ENCODE data around the gene RRN3. TPM values are rescaled to one million over a fixed set of nuclear protein-coding genes. Genes with fewer than 3 reads are reported as not detected.
"Not testable (repeated sequence)": the region's sequence is repeated elsewhere in the genome, so short reads cannot be mapped to it uniquely, and the experiment has no call there.

The RRN3 gene
- total and polyA plus RNA-seq, 8 donors: 7.0 to 60.2 (median 14.2) TPM

DNA sequence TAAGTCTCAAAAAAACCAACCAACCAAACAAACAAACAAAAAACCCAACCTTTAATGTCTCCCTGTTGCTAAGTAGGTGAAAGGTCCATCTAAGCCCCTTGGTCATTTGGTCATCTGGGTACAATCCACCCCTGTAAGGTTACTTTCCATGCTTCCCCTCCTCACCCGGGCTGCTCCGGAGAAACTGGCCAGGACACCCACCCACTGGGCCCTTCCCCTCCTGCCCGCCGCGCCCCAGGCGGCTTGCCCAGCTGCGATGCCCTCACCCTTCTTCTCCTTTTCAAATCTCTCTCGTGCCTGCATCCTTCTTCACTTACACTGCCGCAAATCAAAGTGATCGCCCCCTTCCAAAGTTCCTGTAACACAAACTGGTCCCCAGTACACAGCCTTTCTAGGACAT lies 40.2 kb downstream of the RRN3 start:
- Histone ChIP-seq H3K4me3 (no peak overlapping the region), H3K4me1 (peaks cover 0 to 55% (median 42%) of the 10 kb centered on the region in 4 donors), H3K9me3 (no peaks in the 10 kb centered on the region), H3K36me3 (peaks cover 0 to 6% (median 5%) of the 10 kb centered on the region in 4 donors), H3K27ac (no peak overlapping the region), H3K27me3 (no peaks in the 10 kb centered on the region)
- TF ChIP-seq, protein P1, sequence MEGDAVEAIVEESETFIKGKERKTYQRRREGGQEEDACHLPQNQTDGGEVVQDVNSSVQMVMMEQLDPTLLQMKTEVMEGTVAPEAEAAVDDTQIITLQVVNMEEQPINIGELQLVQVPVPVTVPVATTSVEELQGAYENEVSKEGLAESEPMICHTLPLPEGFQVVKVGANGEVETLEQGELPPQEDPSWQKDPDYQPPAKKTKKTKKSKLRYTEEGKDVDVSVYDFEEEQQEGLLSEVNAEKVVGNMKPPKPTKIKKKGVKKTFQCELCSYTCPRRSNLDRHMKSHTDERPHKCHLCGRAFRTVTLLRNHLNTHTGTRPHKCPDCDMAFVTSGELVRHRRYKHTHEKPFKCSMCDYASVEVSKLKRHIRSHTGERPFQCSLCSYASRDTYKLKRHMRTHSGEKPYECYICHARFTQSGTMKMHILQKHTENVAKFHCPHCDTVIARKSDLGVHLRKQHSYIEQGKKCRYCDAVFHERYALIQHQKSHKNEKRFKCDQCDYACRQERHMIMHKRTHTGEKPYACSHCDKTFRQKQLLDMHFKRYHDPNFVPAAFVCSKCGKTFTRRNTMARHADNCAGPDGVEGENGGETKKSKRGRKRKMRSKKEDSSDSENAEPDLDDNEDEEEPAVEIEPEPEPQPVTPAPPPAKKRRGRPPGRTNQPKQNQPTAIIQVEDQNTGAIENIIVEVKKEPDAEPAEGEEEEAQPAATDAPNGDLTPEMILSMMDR (IDR thresholded peaks at IDR 0.05): no peak
- no peak for TF ChIP-seq POLR2A (IDR thresholded peaks at IDR 0.05)
- no peak for TF ChIP-seq EP300 (IDR thresholded peaks at IDR 0.05)
- TF ChIP-seq POLR2AphosphoS5 (IDR thresholded peaks at IDR 0.05): no peak
- 83 to 93% (median 86%) methylated on average over 10 of the region's 10 CpGs for WGBS, 5 donors
- no peak for DNase-seq
- intact Hi-C loops (cut with DNase I; ENCODE audit: low total_unique reads): no loop called here

DNA sequence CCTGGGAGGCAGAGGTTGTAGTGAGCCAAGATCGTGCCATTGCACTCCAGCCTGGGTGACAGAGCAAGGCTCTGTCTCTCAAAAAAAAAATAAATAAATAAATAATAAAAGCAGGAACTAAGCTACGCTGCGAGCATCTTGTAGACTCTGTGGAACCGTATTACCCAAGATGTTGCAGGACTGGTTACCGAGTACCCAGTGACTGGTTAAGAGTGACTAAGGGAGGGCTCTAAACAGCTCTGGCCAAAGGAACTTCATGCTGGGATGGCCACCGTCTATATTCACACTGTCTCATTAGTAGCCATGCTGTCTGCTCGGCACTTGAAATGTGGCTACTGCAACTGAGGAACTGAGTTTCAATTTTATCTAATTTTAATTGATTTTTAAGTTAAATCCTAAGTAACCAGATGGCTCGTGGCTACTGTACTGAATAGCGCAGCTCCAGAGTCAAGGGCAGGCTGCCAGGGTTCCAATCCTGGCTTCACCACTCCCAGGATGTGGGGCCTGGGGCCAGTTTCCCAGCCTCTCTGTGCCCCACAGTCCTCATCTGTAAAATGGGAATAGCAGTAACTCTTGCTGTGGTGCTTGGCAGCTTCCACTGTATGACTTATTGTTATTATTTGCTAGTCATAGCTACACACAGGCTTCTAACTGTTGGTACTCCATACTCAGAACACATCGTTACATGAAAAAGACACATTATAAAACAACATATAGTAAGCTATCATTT lies 41.2 kb downstream of the RRN3 start:
- DNase-seq: no peak
- H3K9me3 ChIP-seq: no peaks in the 10 kb centered on the region
- WGBS, 5 donors: 70 to 79% (median 74%) methylated on average over 10 of the region's 10 CpGs
- no peaks in the 10 kb centered on the region for H3K36me3 ChIP-seq
- H3K4me1 ChIP-seq: peaks cover 0 to 48% (median 39%) of the 10 kb centered on the region in 4 donors
- no peaks in the 10 kb centered on the region for H3K27me3 ChIP-seq
- TF ChIP-seq, protein P1 (IDR thresholded peaks at IDR 0.05): no peak
- no peak for TF ChIP-seq EP300 (IDR thresholded peaks at IDR 0.05)
- TF ChIP-seq POLR2AphosphoS5 (IDR thresholded peaks at IDR 0.05): no peak
- no peak for TF ChIP-seq POLR2A (IDR thresholded peaks at IDR 0.05)
- intact Hi-C loops (cut with DNase I; ENCODE audit: low total_unique reads): no loop called here
- peak overlapping the region in 1 of 5 donors; percentile 11 for H3K27ac ChIP-seq
- no peak overlapping the region for H3K4me3 ChIP-seq

DNA sequence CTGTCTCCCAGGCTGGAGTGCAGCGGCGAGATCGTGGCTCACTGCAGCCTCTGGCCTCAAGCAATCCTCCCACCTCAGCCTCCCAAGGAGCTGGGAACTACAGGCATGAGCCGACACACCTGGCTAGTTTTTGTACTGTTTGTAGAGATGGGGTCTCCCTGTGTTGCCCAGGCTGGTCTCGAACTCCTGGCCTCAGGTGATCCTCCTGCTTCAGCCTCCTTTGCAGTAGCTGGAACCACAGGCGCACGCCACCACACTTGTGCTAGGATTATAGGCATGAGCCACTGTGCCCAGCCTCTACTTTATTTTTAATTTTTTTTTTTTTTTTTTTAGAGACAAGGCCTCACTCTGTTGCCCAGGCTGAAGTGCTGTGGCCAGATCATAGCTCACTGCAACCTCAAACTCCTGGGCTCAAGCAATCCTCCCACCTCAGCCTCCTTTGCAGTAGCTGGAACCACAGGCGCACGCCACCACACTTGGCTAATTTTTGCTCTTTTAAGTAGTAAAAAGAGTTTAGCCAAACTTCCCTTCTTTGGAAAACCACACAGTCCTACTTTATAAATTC lies 42.6 kb downstream of the RRN3 start:
- Histone ChIP-seq H3K4me1 (peaks cover 0 to 39% (median 28%) of the 10 kb centered on the region in 4 donors), H3K36me3 (peaks cover 7 to 14% (median 12%) of the 10 kb centered on the region in 4 donors), H3K27ac (no peak overlapping the region), H3K9me3 (no peaks in the 10 kb centered on the region), H3K27me3 (no peaks in the 10 kb centered on the region), H3K4me3 (no peak overlapping the region)
- intact Hi-C loops (cut with DNase I; ENCODE audit: low total_unique reads): no loop called here
- no peak for DNase-seq
- TF ChIP-seq, protein P1 (IDR thresholded peaks at IDR 0.05): no peak
- TF ChIP-seq POLR2AphosphoS5 (IDR thresholded peaks at IDR 0.05) (no peak), EP300 (IDR thresholded peaks at IDR 0.05) (no peak), POLR2A (IDR thresholded peaks at IDR 0.05) (no peak)
- WGBS, 5 donors: 93 to 99% (median 95%) methylated on average over 9 of the region's 9 CpGs

DNA sequence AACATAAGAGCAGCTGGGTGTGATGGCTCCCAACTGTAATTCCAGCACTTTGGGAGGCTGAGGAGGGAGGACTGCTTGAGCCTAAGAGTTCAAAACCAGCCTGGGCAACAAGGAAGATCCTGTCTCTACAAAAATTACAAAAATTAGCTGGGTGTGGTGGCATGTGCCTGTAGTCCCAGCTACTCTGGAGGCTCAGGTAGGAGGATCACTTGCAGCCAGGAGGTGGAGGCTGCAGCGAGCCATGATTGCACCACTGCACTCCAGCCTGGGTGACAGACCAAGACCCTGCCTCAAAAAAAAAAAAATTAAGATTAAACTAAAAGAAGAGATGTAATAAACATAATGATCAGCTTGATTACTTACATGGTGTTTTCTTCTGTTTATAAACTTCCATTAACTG lies 43.6 kb downstream of the RRN3 start:
- Histone ChIP-seq H3K36me3 (peaks cover 7 to 25% (median 22%) of the 10 kb centered on the region in 4 donors), H3K4me1 (peaks cover 0 to 35% (median 23%) of the 10 kb centered on the region in 4 donors)
- H3K9me3 ChIP-seq; H3K27me3 ChIP-seq; H3K27ac ChIP-seq; DNase-seq; H3K4me3 ChIP-seq; intact Hi-C loops (cut with DNase I; ENCODE audit: low total_unique reads): not testable (repeated sequence)
- WGBS, 5 donors: 94 to 100% (median 100%) methylated on average over 1 of the region's 1 CpG

Measured in stomach (tissue), 9 donors.